NCI-H345 (cell line): ENCODE measurements around the gene BIN1.
A peak's percentile ranks its signal among the peaks of the same experiment; 100 is the strongest.
"Not testable (repeated sequence)": the region's sequence is repeated elsewhere in the genome, so short reads cannot be mapped to it uniquely, and the experiment has no call there.

Experiments
- DNase-seq: peaks from one replicate; lab custom pipeline; 2025; lab: John Stamatoyannopoulos, UW

BIN1 gene

DNA sequence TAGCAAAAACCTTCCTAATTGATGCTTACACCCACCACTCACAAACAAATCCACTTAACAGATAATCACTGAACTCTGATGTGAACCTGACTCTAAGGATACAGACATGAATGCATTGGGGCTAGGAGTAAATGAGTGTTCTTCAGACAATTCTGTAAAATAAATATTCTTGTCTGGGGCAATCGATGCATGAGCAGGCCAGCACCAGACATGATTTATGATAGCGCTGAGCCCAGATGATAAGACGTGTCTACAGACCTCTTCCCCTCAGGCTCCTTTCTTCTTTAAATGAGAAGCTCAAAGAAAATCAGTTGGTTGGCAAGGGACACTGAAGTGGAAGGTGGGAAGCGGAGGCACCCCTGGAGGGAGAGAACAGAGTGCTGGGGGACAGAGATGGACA lies 27.3 kb upstream of the BIN1 start:
- DNase-seq, result no peak

- DNase-seq, result no peak
These were observed 26.8 kb upstream of the BIN1 start for GRCh38 chr2:127133793-127134192.

DNA sequence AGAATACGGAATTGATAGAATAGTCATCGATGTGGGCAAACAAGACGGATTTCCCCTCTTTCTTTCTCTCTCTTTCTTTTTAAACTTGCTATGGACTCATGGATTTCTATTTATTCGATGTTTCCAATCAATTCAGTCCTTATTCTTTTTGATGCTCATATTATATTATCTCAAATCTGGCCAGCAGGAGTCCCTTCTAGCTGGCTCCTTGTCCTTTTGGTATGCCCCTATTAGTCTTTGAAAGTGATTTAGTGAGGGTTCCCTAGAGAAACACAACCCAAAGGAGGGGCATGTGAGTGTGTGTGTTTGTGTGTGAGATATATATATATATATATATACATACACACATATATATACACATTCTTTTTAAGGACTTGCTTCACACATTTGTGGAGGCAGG lies 23.5 kb upstream of the BIN1 start:
- DNase-seq, result no peak

GRCh38 chr2:127129937-127130336 lies 23.0 kb upstream of the BIN1 start:
- DNase-seq, result no peak

GRCh38 chr2:127128445-127128904 lies 21.5 kb upstream of the BIN1 start:
- DNase-seq, result no peak

- no peak for DNase-seq
These were observed 18.9 kb upstream of the BIN1 start for GRCh38 chr2:127125821-127126220.

GRCh38 chr2:127124426-127124825 lies 17.5 kb upstream of the BIN1 start:
- DNase-seq, result no peak

GRCh38 chr2:127122361-127123027 lies 15.5 kb upstream of the BIN1 start:
- no peak for DNase-seq

DNA sequence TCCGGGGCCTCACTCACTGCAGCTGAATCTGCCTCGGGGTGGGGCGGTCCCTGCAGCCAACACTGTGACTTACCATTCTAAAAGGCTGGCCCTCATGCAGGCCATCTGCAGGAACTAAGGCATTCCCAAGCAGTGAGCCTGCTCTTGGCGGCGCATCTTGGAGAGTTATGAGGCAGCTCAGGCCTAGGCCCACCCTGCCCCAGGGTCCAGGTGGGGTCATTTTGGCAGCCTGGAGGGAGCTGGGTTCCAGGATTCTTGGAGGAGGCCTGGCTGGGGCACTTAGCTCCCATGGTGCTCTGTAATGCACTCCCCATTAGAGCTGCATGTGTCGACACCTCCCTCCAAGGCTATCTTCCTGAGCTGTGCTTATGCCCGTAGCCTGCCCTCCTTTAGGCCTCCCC lies 14.8 kb upstream of the BIN1 start:
- DNase-seq, result no peak

DNA sequence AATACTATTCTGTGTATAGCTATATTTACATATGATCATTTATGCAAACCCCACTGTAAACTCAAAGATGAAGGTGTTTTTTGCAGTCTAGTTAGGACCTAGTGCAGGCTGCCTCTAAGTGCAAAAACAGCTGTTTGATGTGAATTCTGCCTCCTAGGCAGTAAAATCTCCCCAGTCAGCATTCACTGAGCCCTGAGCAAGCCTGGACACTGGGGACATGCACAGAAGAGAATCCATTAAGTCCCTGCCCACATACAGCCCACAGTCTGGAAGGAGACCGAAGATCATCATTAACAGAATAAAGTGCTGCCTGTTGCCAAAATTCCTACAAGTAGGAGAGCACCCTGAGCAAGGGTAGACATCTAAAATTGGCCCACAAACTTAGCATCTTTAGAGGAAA lies 14.4 kb upstream of the BIN1 start:
- no peak for DNase-seq

- DNase-seq, result not testable (repeated sequence)
These were observed 13.5 kb upstream of the BIN1 start for GRCh38 chr2:127120408-127120807.

DNA sequence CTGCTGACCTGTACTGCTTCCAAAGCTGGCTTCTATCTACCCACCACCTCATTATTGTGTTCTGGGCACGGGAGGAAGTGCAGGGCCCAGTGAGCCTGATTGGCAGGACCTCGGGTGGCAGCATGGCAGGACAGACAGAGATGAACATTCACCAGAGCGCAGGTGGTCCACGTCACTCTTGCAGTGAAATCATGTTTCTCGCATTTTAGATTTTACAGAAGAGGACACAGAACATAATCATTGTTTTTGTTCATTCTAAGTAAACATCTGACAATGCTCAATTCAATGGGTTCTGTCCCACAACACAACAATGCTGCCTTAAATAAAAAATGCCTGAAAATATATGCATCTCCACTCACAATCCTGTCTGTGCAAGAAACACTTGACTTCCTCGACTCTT lies 11.5 kb upstream of the BIN1 start:
- DNase-seq, result no peak

GRCh38 chr2:127118038-127118437 lies 11.1 kb upstream of the BIN1 start:
- no peak for DNase-seq

DNA sequence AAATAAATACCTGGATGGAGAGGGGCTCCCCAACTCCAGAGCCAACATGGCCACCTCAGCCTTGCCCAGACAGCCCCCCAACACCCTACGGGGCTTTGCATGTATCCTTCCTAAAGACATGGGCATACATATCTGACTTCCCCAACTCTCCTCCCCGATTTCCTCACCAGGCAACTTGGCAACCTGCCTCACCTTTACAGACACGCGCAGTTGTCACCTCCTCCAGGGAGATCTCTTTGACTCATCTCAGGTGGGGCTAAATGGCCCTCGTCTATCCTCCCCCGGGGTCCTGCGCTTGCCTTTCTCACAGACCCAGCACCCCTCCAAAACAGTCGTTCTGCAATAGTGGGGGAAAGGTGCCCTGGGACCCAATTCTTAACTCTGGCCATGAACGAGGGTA lies 10.6 kb upstream of the BIN1 start:
- DNase-seq, result no peak

DNA sequence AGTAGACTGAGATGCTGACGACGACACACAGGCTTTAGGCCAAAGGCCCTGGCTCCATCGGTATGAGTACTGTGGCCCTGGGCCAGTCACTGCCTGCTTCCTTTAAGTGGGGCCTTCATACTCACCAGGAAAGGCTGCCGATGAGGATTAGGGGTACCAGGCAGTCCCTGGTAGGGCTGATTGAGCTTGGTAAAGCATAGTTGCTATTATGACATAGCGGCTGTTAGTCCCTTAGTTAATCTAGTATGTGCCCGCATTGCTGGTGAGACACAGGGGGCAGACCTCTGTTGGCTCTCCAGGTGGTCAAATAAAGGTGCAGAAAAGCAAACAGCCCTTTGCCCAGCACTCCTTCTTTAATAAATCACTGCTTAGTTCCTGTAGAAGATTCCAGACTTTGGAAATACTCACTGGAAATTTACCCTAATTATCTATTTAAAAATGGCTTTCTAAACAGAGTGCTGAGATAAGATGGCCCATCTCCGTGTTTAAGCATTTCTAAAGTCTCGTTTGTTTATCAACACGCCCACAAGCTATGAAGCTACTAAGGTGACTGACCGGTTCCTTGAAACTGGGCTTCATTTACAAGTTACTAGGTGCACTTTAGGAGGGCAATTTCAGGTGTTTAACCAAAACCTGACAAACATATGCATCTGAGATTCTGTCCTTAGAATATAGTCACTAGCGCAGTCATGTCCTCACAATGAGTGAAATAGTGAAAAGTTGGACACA lies 8.7 kb upstream of the BIN1 start:
- DNase-seq, result no peak

GRCh38 chr2:127110985-127111384 lies 4.0 kb upstream of the BIN1 start:
- DNase-seq, result no peak

DNA sequence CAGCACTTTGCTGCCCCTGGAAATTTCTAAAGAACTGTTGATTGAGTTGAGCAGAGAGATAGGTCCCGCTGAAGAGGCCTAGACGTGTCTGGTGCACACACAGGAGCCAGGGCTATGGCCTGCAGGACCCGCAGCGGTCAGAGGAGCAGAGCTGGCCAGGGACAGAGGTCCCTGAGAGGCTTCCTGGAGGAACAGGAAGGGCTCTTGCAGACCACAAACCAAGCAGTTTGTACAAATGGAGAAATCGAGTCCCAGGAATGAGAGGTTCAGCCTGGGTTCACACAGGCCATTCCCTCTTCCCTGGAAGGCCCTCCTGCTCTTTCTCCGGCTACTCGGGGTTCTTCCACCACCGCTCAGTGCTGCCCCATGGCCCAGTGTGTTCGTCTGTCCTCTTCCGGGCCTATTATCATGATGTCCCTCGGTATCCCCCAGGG lies 1.2 kb upstream of the BIN1 start:
- DNase-seq, result no peak

- peak; percentile 62 for DNase-seq
These were observed 657 bp upstream of the BIN1 start for GRCh38 chr2:127107622-127107999.

DNA sequence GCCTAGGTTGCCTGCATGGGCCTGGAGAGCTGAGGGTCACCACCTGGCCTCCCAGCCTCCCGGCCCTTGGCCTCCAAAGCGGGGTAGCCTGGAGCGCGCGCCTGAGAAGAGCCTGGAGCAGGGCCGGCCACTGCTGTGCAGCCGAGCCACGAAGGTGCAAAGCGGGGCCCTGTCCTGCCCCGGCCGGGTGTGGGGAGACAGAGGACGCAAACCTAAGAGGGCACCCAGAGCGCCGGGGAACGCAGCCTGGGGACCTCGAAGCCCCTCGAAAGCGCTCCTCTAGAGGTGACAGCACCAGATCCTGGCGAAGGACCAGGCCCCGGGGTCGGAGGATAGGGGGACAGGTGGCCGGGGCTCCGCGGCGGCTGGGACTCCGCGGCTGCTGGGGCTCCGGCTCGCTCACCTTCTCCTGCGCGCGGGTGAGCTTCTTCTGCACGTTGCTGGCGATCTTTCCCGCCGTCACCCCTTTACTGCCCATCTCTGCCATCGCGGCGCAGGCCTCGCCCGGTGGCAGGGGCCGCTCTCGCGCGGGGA lies 430 bp downstream of the BIN1 start:
- DNase-seq, result no peak

DNA sequence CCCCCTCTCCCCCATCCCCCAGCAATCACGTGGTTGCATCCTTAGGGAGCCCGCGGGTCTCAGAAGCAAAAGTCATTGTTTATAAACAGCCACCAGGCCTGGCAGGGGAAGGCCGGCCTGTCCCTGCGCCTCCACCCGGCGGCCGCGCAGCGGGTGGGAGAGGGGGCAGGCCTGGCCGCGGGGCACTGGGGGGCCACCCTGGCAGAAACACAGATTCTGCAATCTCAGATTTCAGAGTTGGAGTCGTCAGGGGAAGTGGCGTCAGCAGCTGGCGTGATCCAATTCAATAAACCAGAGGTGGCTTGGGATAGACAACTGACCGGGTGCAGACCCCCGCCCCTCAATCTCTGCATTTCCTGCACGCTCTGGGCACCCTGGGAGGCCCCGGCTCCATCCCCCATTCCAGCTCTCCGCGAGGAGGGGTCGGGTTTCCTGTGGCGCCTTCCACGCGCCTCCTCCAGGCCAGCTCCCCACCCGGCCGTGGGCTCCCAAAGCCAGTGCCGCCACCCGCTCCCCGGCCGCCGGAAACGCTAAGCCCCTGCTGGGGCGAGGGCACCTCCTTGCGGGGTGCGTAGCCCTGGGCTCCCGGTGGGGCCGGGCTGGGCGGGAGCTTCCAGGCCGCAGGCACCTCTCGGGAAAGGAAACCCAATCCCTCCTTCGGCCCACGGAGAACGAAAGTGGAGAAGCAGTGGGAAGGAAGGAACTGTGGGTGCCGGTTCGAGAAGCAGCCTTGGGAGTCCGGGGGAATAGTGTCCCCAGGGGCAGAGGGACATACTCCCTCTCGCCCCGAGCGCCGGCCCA lies 1.1 kb downstream of the BIN1 start:
- peak; percentile 41 for DNase-seq

DNA sequence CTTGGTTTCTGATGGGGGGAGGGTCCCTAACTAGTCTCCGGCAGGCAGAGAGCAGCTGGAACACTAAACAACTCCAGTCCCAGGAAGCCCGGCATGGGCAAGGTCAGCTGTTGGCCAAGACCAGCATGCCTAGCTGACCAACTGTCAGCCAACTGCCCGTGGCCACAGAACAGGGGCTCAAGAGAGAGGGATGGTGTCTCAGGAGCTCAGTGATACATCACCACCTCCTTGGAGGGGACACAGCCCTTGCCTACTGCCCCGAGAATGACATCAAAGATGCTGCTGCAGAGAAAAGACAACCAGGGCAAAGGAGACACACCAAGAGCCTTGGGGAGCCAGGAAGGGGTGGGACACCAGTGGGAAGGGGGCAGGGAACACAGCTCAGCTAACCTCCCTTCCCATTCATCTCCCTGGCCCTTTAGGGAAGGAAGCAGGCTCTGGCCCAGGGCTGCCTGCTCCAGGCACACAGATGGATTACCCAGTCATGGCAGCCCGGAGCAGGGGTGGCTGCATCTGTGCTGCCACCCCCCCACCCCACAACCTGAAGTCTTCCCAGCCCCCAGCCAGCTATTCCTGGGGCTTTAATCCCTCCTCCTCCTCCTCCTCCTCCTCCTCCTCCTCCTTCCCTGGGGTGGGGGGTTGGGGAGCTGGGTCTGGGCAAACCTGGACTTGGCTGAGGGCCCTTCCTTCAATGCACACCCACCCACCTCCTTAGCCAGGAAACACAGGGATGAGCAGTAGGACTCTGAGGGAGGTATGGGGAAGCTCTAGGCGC lies 1.9 kb downstream of the BIN1 start:
- DNase-seq, result no peak

DNA sequence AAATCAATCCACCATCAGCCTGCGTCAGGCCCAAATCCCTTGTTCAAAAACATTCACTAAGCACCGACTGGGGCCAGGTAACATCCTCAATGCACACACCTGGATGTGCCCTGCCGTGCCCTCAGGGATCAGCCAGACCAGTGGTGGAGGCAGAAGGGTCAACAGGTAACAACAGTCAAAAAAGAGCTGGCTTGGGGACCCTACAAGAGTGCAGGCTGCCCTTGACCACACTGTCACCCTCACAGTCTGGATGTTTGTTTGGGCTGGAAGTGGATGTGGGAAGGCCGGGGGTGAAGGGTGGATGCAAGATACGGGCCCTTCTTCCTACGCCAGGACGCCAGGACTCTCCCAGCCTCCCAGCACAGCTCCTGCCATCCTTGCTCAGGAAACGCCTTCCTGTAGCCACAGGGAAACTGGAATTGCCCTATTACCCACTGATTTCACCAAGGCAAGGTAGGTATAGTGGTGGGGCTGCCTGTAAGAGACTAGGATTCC lies 2.7 kb downstream of the BIN1 start:
- DNase-seq, result no peak
